COLO829 (cell line): ENCODE results near the gene CTAGE1.
"Not testable (repeated sequence)": the region's sequence is repeated elsewhere in the genome, so short reads cannot be mapped to it uniquely, and the experiment has no call there.

ENCODE experiments used
- DNase-seq: peaks from one replicate; pipeline ENCODE4 v3.0.0; 2012; ENCODE audit warnings: low spot score

Gene CTAGE1

DNA sequence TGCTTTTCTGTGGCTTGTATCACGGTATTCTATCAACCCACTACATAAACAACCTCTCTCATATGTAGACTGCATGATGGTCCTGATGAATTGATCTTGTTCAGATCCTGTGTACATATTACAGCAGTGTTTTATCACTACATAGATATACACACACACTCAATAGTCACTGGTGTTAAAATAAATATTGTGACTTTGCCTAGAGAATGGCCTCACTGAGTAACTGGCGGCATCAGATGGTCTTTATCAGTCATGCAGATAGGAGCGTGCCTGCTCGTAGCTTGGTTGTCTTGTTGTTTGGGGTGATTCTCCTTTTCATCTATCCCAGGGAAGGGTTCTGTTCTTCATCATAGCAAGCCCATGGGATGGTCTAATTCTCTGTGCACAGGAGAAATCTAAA is 18.4 kb upstream of the CTAGE1 start:
- DNase-seq: no peak

DNA sequence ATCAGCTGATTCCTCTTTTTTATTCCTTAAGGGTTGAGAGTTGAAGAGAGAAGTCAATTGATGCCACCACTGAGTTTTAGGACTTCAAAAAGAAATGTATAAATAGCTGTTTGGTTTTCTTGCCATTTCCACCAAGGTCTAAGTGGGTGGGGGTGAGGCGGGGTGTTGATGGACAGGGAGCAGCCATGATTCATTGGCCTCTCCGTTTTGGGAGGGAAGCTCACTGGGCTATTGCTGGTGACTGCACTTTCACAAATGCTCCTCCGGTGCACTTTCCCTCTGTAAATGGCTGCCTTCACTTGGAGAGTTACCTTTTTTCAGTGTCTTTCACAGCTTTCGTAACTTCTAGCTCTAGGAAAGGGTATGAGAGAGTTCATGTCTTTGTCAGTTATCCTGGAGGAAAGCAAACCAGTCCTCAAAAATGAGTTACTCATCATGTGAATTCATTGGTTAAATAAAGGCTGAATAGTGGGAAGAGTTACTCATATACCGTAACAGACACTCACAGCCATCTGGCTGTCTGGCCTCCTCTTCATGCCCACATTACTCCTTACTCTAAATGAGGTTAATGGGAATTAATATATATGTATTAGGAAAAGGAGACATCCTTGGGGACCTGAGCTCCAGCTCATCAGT is 17.4 kb upstream of the CTAGE1 start:
- DNase-seq: no peak

DNA sequence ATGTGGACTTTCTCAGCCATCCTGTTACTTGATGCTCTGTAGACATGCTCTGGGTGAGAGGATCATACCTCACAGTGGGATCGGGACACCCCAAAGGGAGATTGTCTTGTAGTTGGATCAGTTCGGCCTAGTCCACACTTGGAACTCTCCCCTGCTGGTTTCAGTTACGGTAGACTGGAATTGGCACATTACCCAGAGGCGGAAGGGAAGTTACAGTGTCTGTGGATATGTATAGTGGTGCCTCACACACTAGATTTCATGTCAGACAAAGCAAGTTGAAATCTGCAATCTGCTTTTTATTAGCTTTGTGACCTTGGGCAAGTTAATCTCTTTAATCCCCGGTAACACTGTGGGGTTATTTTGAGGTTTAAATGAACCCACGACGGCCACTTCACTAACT is 16.2 kb upstream of the CTAGE1 start:
- no peak for DNase-seq

DNA sequence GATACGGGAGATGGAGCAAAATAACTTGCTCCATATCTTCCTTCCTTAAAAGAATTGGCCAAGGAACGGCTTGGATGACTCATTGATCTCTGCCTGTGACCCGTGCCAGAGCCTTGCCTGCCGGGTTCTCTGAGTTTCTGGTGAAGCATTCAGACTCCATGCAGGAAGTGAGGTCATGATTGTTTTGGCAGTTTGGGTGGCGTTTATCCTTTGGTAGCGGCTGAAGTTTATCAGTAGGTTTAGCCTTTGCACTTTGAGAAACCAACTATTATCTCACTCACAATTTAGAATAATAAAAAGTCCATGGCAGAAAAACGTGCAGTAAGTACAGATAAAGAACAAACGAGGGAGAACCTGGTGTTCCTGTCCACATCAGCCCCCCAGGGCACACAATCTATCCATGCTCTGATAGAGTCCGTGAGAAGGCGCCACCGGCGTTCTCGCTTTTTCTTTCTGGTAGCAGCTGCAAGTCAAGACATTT is 15.0 kb upstream of the CTAGE1 start:
- DNase-seq: peak; percentile 67

DNA sequence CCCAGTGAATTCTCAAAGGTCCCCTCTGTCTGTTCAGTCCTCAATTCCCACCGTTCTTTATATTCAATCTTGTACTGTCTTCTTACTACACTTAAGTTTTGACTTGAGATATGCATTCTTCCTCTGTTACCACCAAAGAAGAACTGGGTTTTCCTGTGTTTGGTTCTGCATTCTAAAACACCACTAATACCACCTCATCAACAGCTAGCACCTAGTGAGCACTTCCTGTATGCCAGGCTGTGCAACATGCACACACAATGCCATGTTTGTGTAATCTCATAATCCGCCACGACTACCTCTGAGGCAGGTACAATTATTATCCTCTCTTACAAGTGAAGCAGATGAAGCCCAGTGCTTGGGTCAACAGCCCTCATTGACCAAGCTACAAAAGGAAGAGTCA is 11.8 kb upstream of the CTAGE1 start:
- DNase-seq: no peak

DNA sequence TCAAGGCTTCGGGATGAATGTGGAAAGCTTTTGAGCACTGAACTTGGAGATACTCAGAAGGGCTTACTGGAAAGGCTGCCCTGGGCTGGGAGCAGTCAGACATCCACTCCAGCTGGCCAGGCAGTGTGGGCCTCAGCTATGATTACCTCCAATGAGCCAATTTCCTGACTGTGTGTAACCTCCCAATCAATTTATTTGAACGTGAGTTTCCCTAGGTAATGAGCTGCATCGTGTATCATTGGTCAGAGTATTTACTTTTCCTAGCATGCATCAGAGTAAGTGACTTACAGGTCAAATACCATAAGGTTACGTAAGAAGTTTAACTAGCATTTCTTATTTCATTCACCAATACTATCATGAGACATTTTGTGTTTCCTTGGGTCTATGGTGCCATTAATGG is 11.0 kb upstream of the CTAGE1 start:
- DNase-seq: no peak

DNA sequence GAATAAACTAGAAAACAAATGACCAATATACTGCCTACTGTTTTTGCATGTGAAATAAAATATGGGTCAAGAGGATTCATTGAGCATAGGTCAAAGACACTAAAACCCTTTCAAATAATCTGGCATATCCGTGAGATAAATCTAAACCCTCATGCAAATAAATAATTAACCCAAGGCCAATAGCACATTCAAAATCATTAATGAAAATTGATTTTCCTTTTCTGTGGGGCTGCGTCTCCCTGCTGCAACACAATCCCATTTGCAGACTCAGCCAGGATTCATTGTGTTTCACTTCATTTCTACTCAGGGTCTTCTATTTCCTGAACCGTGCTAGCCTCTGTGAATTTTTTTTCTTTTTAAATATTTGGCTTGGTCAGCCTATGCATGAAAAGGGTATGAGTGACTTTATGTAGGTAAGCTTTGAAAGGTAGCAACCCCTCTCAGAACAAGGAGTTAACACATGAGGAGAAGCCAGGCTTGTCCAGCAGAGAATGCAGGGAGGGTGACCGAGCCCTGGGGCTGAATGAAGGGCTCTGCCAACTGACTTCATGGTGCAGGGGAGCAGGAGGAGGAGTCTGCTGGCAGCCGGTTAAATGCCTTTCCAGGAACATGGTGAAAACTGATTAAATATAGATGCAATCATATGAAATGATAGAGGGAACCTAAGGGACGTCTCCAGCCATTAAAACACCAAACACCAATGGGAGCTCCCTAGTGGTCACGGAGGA is 10.3 kb upstream of the CTAGE1 start:
- no peak for DNase-seq

DNA sequence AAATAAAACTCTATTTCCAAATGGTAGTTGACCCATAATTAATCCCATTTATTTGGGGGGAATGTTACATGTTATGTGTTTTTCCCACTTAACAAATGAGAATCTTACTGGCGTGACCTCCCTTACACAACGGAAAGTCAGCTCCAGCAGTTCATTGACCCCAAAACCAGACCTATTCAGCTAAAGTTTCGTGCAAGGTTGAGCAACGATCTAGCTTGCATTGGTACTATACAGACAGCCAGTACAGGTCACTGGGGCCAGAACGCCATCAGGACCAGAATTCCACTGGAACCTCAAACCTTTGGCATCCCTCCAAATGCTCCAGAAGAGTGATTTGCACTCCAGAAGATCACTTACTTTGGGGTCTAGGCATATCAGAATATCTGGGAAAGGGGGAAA is 6.8 kb upstream of the CTAGE1 start:
- DNase-seq: no peak

DNA sequence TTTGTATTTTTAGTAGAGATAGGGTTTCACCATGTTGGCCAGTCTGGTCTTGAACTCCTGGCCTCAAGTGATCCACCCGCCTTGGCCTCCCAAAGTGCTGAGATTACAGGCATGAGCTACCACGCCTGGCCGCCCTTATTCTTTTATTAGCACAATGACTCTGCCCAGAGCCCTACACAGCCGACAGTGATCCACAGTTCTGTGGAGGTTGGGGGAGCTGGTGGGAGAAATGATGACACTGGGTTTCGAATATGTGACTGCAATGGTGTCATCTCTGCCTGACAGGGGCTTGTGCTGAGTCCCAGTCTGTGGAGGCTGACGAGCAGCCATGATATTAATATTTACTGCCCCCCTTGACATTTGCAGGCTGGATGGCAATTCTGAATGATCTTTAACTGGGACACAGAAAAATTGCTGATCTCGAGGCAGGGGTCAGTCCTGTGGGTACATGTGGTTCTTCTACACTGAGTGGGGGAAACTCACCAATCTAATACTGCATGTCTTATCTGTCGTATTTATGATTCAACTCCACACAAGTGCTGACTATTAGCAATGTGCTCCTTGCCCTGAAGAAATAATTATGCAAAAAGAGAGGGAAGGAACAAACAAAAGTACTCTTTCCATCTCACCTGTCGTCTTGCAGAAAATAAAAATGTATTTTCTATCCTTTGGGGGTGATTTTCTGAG is 6.3 kb upstream of the CTAGE1 start:
- DNase-seq: no peak

DNA sequence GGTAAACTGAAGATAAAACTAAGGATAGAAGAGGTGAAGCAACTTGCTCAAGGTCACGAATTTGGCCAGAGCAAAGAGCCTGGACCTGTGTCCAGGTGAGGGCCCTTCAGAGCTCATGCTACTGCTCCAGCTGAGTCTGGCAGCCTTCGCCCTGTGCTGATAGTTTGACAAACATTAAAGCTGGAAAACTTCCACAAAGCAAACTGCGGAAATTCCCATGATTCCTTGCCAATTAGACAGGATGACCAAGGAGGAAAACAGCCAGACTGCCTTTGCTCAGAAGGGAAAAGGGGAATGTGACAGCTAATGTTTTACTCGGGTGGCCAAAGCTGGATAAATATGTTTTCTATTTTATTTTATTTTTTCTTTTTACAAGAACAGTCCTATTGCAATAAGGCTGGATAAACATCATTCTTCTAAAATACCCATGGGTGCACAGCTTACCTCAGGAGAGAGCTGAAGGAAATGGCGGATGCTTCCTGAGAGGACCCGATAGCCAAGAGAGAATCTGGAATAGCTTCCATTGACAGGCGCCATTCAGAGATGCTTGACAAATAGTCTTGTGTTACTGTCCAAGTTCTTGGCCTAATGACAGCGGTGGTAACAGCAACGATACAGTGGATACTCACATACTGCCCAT is 5.3 kb upstream of the CTAGE1 start:
- no peak for DNase-seq

DNA sequence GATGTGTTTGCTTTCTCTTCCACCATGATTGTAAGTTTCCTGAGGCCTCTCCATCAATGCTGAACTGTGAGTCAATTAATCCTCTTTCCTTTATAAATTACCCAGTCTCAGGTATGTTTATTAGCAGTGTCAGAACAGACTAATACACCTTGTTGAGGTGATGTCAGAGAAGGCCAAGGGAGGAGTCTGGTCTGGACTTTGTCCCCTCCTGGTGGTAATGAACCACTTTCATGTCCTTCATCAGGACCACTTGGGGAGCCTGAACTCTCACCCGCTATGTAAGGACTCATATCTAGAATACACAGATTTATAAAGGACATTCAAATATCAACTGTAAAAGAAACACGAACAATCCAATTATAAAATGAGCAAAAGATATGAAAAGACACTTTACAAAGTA is 2.9 kb upstream of the CTAGE1 start:
- DNase-seq: no peak

DNA sequence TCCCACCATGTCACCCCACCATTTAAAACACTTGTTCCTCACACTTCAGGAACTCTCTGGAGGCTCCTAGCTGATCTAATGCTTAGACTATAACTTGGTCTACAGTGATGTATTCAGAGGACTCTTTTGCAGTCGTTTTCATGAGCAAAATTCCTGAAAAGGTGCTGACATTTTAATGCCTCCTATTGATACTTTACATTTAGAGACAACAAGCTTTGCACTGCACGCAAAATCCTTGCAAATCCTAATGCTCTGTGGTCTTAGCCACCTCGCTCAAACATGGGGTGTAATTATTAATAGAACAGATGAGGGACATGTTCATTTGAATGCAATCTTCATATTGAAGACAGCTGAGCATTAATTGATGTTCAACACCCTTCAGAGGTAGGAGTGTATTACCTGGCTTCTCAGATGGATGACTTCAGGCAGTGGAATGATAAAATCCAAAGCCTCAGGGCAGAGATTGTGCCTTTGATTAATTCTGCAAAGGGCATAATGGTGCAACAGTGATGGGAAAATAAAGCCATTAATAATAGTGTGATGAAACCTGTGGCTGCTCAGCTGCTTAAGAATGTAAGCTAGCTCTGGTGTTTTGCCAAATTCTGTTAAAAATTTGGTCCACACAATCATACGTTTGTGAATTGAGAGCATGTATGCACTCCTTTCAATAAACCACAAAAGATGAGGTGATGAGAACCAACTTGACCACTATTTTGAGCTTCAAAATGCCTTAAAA is 5.4 kb downstream of the CTAGE1 start:
- no peak for DNase-seq

DNA sequence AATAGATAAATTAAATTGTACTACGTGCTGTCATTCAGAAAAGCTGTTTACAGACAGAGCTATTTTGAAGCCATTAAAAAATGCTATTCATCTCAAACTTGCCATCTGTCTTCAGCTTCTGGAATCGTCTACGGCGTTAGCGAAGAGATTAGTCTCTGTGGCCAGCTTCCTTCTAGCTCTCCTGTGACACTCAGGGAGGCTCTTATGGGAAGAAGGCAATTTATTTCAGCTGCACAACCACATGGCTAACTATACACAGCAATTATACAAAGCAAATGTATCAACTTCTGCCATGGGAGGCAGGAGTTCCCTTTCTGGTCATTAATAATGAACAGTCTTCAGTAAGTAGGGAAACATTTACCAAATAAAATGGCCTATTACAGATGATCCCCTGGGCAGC is 6.3 kb downstream of the CTAGE1 start:
- no peak for DNase-seq

DNA sequence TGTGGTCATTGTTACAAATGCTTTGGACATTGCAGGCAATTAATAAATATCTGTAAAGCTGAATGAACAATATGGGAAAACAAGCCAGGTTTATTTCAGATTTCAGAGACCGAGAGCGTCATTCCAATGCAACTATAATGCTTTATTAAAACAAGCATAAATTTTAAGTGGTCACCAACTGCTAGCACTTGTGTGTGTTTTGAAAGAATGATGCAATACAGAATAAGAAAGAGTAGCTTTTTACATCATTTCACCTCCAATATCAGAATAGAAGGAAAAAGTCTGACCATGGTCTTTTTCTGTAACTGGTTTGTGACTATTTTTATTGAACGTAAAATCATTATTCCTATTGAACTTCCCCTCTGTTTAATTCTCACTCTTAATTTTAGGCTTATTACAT is 7.6 kb downstream of the CTAGE1 start:
- DNase-seq: no peak

DNA sequence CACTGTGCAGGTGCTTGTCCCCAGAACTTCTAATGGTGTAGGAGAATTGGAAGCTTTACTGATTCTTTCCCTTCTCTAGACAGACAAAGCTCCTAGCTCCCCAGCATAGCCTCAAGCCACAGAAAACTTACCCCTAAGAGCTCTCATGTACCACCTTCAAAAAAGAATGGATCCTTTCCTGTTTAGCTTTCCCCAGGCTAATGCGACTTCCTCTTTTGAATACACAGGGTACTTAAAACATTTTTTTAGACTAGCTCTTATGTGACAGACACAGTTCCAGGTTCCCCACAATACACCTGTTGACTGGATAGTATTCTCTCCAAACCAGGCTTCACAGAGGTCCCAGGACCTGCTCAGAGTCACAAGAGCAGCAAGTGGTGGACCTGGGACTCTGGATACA is 8.3 kb downstream of the CTAGE1 start:
- DNase-seq: no peak

DNA sequence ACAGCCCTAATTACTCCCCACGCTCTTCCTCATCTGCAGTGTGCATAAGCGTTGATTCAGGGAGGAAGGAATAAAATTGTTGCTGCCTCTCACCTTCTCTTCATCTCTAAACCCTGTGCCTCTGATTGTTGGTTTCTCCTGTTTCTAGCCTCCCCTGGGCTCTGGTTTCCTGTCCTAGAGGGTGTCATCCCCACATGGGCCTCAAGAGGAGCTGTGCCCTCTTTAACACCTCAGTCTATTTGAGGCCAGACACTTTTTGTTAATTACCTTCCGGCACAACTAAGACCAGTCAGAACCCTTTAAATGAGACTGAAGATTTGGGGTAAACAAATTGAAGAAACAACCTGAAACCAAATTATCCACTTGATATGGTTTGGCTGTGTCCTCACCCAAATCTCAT is 9.7 kb downstream of the CTAGE1 start:
- DNase-seq: no peak

DNA sequence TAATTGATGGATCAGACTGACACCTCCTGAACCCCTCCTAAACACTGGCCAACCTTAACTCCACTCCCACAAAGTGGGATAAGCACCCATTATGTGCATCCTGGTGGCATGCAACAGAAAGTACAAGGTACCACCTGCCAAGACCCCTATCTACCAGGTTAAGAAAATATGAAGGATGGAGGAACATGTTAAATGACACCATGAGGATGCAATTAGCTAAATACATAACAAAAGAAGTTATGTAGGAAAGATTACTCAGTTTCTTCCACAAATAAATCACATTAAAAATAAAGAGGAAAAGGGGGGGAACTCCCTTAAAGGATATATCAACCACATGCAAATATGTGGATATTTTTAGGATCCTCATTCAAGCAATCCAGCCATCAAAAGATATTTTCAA is 12.6 kb downstream of the CTAGE1 start:
- no peak for DNase-seq

DNA sequence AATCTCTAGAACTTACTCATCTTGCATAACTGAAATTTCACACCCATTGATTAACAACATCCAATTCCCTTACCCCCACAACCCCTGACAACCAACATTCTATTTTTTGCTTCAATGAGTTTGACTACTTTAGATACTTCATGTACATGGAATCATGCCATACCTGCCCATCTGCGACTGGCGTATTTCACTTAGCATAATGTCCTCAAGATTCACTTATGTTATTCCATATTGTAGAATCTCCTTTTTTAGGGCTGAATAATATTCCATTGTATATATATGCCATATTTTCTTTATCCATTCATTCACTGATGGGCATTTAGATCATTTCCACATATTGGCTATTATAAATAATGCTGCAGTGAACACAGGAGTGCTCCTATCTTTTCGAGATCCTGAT is 13.8 kb downstream of the CTAGE1 start:
- DNase-seq: no peak

DNA sequence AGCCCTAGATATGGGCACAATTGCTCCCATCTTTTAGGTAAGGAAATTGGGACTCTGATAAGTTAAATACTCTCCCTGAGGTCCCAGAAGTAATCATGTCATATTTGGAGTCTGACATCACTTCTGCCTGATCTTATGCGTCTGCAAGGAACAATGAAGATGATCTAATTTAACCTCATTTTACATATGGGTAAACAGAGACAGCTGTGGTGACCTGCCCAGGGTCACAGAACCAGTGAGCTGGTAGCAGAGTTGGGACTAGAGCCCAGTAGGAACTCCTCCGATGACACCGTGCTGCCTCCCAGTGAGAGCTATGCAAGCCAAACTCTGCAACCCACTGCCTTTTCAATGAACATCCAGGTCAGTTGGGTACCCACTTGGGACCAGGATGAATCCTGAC is 17.8 kb downstream of the CTAGE1 start:
- DNase-seq: no peak

DNA sequence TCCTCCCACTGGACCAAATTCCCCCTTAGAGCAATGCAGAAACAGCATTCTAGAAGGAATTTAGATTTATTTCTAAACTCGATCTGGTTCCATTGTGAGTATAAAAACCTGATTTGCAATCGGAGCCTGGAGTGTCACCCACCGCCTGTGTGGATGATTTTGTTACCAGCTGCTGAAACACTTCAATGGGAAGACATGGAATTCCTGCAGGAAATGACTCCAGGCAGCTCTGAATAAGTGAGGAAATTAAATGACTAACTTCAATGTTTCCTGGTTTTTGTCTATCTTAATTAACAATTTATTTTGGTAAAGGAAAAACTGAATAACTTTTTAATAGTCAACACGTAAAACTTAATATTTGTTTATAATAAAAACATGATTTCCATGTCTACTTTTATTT is 19.3 kb downstream of the CTAGE1 start:
- DNase-seq: no peak

DNA sequence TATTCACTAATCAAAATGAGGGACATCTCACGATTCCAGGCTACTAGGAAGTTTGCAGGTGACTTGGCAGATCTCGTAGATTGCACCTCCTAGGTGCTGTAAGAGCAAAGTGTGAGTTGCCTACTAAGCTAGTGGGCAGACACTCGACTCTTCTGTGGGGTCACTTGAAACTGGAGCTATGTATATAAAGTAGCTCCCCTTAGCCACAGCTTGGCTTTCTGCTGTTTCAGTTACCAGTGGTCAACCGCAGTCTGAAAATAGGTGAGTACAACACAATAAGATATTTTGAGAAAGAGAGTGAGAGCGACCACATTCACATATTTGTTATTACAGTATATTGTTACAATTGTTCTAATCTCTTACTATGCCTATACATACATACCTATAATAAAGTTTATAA is 23.3 kb downstream of the CTAGE1 start:
- no peak for DNase-seq

DNA sequence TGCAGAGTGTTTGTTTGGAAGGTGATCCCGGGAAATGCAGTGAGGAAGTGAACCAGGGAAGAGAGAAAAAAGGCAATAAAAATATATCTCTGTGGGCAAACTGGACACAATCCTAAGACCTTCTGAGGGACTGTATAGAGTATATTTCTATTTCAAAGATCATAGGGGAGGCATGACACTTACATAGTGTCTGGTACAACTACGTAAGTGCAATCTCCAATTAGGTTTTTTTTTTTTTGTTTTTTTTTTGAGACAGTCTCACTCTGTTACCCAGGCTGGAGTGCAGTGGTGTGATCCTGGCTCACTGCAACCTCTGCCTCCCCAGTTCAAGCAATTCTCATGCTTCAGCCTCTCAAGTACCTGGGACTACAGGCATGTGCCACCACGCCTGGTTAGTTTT is 24.6 kb downstream of the CTAGE1 start:
- DNase-seq: not testable (repeated sequence)
